Measurements from ENCODE around the gene F8. TPM values are rescaled to one million over a fixed set of nuclear protein-coding genes. Genes with fewer than 3 reads are reported as not detected.
"Not testable (repeated sequence)": the region's sequence is repeated elsewhere in the genome, so short reads cannot be mapped to it uniquely, and the experiment has no call there.

The F8 gene
- total RNA-seq, 1 experiment from 2014 or later: 12.4 TPM

DNA sequence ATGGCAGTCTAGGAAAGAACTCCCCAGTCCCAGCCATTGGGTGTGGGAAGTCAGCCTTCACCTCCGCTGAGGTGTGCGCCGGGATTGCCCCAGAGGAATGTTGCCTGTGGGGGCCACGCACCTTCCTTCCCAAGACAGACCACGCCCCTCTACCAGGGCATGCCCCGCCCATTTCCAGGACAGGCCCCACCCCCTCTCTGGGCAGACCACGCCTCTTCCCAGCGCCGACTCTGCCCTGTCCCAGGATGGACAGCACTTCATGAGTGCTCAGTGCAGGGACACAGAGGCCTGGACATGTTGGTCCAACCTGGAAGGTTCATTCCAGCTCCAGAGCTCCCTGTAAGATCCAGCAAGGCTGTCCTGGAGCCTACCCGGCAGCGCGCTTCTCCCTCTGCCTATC lies 13.9 kb downstream of the F8 start:
- H3K36me3 ChIP-seq (ENCODE audit: control insufficient read depth, insufficient read depth, low read length); in situ Hi-C loops (cut with HindIII; ENCODE audit: low pct_unique_long_range_greater_than_20kb, low sequenced_read_pairs); H3K4me3 ChIP-seq (ENCODE audit: low read depth in 2 of 2, low read length in 2 of 2); H3K4me1 ChIP-seq (ENCODE audit: control insufficient read depth, insufficient read depth, low read length); H3K27me3 ChIP-seq (ENCODE audit: control insufficient read depth, insufficient read depth, low read length); POLR2A ChIA-PET; H3K27ac ChIP-seq (ENCODE audit: low read length); H3K9me3 ChIP-seq (ENCODE audit: control insufficient read depth, insufficient read depth, low read depth, low read length); BruUV-seq (replicated peaks); intact Hi-C loops (cut with micrococcal nuclease; ENCODE audit: unreplicated experiment); CTCF ChIA-PET; DNase-seq (ENCODE audit: low read depth, low spot score): not testable (repeated sequence)
- peak; percentile 92 for ATAC-seq

DNA sequence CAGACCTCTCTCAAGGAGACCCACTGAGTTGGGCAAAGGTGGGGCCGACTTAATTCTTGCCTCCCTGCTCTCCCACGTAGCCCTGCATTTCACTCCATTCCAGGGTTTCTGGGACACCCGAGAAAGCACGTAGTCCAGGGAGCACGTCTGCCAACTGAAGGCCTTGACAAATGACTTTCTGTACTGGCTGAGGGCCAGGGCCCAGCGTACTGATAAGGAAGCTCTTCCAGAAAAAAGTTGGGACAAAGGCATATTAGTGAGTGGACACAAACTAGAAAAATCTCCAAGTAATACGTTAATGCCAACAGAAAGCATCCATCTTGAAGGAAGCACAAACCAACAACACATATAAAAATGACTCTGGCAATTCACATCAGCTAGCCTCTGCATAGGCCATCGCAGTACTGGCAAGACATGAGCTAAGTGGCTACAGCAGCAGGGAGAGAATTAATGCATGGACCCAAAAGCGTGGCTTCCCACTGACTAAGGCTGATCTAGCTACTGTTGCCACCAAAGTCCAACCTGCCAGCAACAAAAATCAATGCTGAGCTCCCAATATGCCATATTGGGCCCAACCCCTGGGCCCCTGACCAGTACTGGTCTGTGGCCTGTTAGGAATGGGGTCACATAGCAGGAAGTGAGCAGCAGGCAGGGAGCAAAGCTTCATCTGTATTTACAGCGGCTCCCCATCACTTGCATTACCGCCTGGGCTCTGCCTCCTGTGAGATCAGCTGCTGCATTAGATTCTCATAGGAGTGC lies 15.4 kb downstream of the F8 start:
- ATAC-seq; POLR2A ChIA-PET; BruUV-seq (replicated peaks); H3K27ac ChIP-seq (ENCODE audit: low read length); H3K4me1 ChIP-seq (ENCODE audit: control insufficient read depth, insufficient read depth, low read length); H3K9me3 ChIP-seq (ENCODE audit: control insufficient read depth, insufficient read depth, low read depth, low read length); H3K36me3 ChIP-seq (ENCODE audit: control insufficient read depth, insufficient read depth, low read length); DNase-seq (ENCODE audit: low read depth, low spot score); intact Hi-C loops (cut with micrococcal nuclease; ENCODE audit: unreplicated experiment); in situ Hi-C loops (cut with HindIII; ENCODE audit: low pct_unique_long_range_greater_than_20kb, low sequenced_read_pairs); H3K4me3 ChIP-seq (ENCODE audit: low read depth in 2 of 2, low read length in 2 of 2); H3K27me3 ChIP-seq (ENCODE audit: control insufficient read depth, insufficient read depth, low read length): not testable (repeated sequence)
- CTCF ChIA-PET: interaction anchor here (0.6 kb wide), 1 partner anchor 87 kb away, joined by 3 read pairs; no protein-coding TSS in a partner anchor

DNA sequence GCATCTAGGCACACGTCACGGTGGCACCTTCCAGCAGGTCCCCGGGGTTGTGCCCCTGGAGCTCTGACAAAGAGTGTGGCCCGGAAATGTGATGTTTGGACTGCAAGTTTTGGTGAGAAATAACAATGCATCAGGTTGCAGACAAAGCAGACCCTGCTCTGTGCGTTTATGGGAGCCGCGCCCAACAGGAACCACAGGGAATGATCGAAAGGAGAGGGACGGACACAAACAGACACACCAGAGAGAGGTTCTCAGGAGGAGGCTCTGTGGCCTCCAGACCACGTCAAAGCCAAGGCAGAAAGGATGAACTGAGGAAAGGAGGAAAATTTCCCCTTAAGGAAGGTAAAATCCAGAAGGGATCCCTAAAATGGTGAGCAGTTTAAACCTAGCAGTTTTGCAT lies 16.1 kb downstream of the F8 start:
- POLR2A ChIA-PET, CTCF ChIA-PET: not testable (repeated sequence)

DNA sequence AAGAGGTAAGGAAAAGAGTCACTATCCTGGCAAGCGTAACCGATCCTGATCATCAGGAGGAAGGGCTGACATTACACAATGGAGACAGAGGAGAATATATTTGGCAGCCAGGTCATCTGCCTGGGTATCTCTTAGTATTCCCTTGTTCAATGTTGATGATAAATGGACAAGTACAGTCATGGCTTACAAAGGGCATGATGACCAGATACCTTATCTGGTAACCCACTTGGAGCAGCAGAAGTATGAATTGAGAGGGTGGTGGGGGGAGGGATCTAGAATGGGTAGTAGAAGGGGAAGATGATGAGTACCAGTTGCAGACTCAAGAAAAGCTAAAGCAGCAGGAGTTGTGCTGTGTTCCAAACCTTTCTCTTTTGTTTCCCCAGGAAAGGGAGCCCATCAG lies 17.3 kb downstream of the F8 start:
- intact Hi-C loops (cut with micrococcal nuclease; ENCODE audit: unreplicated experiment) (no loop called here), in situ Hi-C loops (cut with HindIII; ENCODE audit: low pct_unique_long_range_greater_than_20kb, low sequenced_read_pairs) (no loop called here)
- DNase-seq (ENCODE audit: low read depth, low spot score) (no peak), ATAC-seq (no peak)
- no peaks in the 10 kb centered on the region for H3K27me3 ChIP-seq (ENCODE audit: control insufficient read depth, insufficient read depth, low read length)
- no peaks in the 10 kb centered on the region for H3K36me3 ChIP-seq (ENCODE audit: control insufficient read depth, insufficient read depth, low read length)
- H3K27ac ChIP-seq (ENCODE audit: low read length): no peak overlapping the region
- POLR2A ChIA-PET: no interaction called here
- no TSS peak for BruUV-seq (replicated peaks)
- H3K4me1 ChIP-seq (ENCODE audit: control insufficient read depth, insufficient read depth, low read length): no peaks in the 10 kb centered on the region
- no peaks in the 10 kb centered on the region for H3K9me3 ChIP-seq (ENCODE audit: control insufficient read depth, insufficient read depth, low read depth, low read length)
- no peak overlapping the region for H3K4me3 ChIP-seq (ENCODE audit: low read depth in 2 of 2, low read length in 2 of 2)
- TF ChIP-seq CTCF (IDR thresholded peaks at IDR 0.05): no peak
- no peak for TF ChIP-seq SIN3A (IDR thresholded peaks at IDR 0.05; ENCODE audit: borderline replicate concordance, insufficient read depth, low read depth, low read length)
- no peak for TF ChIP-seq POLR2AphosphoS5 (IDR thresholded peaks at IDR 0.05; ENCODE audit: low read depth, low read length)
- TF ChIP-seq TCF7L2 (IDR thresholded peaks at IDR 0.05; ENCODE audit: low read depth, low read length): no peak
- TF ChIP-seq REST (IDR thresholded peaks at IDR 0.05; ENCODE audit: insufficient read depth in 1 of 2, low read depth in 2 of 2, low read length in 1 of 2): no peak
- CTCF ChIA-PET: no interaction called here

More for the DNA sequence above, 16.1 kb downstream of the F8 start:
- DNase-seq (ENCODE audit: low read depth, low spot score); H3K27ac ChIP-seq (ENCODE audit: low read length); H3K36me3 ChIP-seq (ENCODE audit: control insufficient read depth, insufficient read depth, low read length); ATAC-seq; H3K4me1 ChIP-seq (ENCODE audit: control insufficient read depth, insufficient read depth, low read length); in situ Hi-C loops (cut with HindIII; ENCODE audit: low pct_unique_long_range_greater_than_20kb, low sequenced_read_pairs); BruUV-seq (replicated peaks); H3K9me3 ChIP-seq (ENCODE audit: control insufficient read depth, insufficient read depth, low read depth, low read length); H3K4me3 ChIP-seq (ENCODE audit: low read depth in 2 of 2, low read length in 2 of 2); H3K27me3 ChIP-seq (ENCODE audit: control insufficient read depth, insufficient read depth, low read length); intact Hi-C loops (cut with micrococcal nuclease; ENCODE audit: unreplicated experiment): not testable (repeated sequence)
